Left ventricle myocardium inferior (tissue), 1 donor: ENCODE data around the gene GRID1. TPM values are rescaled to one million over a fixed set of nuclear protein-coding genes. Genes with fewer than 3 reads are reported as not detected.

ENCODE experiments used
- DNase-seq: peaks from one replicate; pipeline ENCODE4 v3.0.0-alpha.2; 2020
- H3K27ac ChIP-seq: fragments of 200-600 bp; replicated peaks from 2 replicates; pipeline ENCODE4 v1.8.0; 2021
- H3K27me3 ChIP-seq: fragments of 200-600 bp; 2 replicates; pipeline ENCODE4 v1.8.0; 2021; ENCODE audit warnings: low read depth
- H3K36me3 ChIP-seq: fragments of 200-600 bp; 2 replicates; pipeline ENCODE4 v1.8.0; 2021
- H3K4me1 ChIP-seq: fragments of 200-600 bp; 2 replicates; pipeline ENCODE4 v1.8.0; 2021
- H3K4me3 ChIP-seq: fragments of 200-600 bp; 2 replicates; pipeline ENCODE4 v1.8.0; 2021; ENCODE audit warnings: mild to moderate bottlenecking, moderate library complexity
- H3K9me3 ChIP-seq: fragments of 200-600 bp; replicated peaks from 2 replicates; pipeline ENCODE4 v1.8.0; 2021
- intact Hi-C: fragments of 100-400 bp; cut with micrococcal nuclease; formaldehyde crosslinking; loops from one replicate; pipeline ENCODE4 v1.11.0; 2022
- total RNA-seq: library from RNA; stranded (reverse); fragmentation: NEBNext Ultra II Directional; extraction: Animal tissue kit (Norgen Biotek cat#: 25700); gene quantifications from one replicate; pipeline ENCODE4 v1.2.1, GENCODE V29; 2021
- TF ChIP-seq, protein P1 (sequence below): fragments of 200-600 bp; IDR thresholded peaks from 2 replicates; pipeline ENCODE4 v1.8.0; 2021; ENCODE audit warnings: antibody characterized with exemption, mild to moderate bottlenecking, borderline replicate concordance
- donor health status: DM: no; HTN: yes; CAD: no; lungs with severe emphysema.

The GRID1 gene
- total RNA-seq, 1 donor from 2014 or later, result 1.6 TPM

DNA sequence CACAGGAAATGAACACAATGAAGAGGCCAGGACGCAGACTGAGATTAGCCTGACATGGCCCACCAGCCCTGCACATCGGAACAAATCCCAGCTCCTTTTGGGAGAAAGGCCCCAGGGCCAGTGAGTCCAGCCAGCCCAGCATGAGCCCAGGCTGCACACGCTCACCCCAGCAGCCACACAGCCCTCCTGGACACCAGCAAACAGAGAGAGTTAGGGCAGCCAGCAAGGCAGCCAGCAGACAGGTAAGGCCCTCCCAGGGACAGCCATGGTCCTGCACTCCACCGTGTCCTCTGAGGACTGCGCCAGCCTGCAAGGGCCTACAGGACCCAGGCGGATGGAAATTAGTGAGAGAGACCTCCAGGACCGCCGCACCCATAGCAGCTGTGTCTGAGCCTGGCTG, 8.1 kb upstream of the GRID1 start:
- Histone ChIP-seq H3K4me3 (no peak overlapping the region), H3K36me3 (no peaks in the 10 kb centered on the region), H3K27me3 (peaks cover 84% of the 10 kb centered on the region), H3K9me3 (no peaks in the 10 kb centered on the region), H3K4me1 (peaks cover 5% of the 10 kb centered on the region), H3K27ac (no peak overlapping the region)
- DNase-seq, result no peak
- intact Hi-C loops, result loop anchor here (10.0 kb wide), 1 partner anchor 590 kb away; no protein-coding TSS in a partner anchor
- TF ChIP-seq, protein P1, sequence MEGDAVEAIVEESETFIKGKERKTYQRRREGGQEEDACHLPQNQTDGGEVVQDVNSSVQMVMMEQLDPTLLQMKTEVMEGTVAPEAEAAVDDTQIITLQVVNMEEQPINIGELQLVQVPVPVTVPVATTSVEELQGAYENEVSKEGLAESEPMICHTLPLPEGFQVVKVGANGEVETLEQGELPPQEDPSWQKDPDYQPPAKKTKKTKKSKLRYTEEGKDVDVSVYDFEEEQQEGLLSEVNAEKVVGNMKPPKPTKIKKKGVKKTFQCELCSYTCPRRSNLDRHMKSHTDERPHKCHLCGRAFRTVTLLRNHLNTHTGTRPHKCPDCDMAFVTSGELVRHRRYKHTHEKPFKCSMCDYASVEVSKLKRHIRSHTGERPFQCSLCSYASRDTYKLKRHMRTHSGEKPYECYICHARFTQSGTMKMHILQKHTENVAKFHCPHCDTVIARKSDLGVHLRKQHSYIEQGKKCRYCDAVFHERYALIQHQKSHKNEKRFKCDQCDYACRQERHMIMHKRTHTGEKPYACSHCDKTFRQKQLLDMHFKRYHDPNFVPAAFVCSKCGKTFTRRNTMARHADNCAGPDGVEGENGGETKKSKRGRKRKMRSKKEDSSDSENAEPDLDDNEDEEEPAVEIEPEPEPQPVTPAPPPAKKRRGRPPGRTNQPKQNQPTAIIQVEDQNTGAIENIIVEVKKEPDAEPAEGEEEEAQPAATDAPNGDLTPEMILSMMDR, result no peak

DNA sequence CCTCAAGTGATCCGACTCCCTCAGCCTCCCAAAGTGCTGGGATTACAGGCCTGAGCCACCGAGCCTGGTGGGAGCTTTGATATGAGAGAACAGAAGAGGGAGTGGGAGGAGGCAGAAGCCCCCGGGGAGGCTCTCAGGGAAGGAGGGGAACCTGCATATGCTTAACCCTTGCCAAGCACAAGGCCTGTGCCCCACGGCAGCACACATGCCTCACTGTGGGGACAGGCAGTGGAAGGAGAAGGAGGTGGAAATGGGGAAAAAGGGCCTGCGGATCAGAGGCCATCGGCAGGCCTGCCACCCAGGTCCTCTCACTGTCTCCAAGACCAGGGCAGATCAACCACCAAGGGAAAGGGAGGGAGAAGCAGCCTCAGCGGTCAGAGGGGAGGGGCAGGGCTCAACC, 7.2 kb upstream of the GRID1 start:
- Histone ChIP-seq H3K27me3 (peaks cover 84% of the 10 kb centered on the region), H3K9me3 (no peaks in the 10 kb centered on the region), H3K36me3 (no peaks in the 10 kb centered on the region), H3K4me1 (peaks cover 5% of the 10 kb centered on the region), H3K4me3 (no peak overlapping the region), H3K27ac (no peak overlapping the region)
- no peak for DNase-seq
- intact Hi-C loops, result loop anchor here (10.0 kb wide), 1 partner anchor 589 kb away; no protein-coding TSS in a partner anchor
- TF ChIP-seq, protein P1, result no peak

DNA sequence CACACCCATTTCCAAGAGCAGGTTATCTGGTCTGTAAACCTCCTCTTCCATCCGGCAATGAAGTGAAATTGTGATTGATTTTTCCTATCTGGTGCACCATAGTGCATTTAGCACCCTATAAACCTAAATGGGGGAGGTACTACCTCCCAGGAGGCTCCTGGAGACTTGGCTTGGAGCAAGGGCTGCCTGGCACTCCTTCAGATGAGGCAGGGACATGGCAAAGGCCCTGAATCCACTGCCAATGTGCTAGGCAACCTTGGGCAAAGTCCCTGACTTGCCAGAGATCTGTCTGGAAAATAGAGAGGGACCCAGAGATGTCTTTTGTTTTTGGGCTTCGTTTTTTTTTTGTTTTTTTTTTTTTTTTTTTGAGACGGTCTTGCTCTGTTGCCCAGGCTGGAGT, 6.7 kb upstream of the GRID1 start:
- Histone ChIP-seq H3K4me3 (no peak overlapping the region), H3K4me1 (peaks cover 5% of the 10 kb centered on the region), H3K27ac (no peak overlapping the region), H3K9me3 (no peaks in the 10 kb centered on the region), H3K36me3 (no peaks in the 10 kb centered on the region), H3K27me3 (peaks cover 84% of the 10 kb centered on the region)
- DNase-seq, result no peak
- intact Hi-C loops, result loop anchor here (10.0 kb wide), 1 partner anchor 588 kb away; no protein-coding TSS in a partner anchor
- TF ChIP-seq, protein P1, result no peak

DNA sequence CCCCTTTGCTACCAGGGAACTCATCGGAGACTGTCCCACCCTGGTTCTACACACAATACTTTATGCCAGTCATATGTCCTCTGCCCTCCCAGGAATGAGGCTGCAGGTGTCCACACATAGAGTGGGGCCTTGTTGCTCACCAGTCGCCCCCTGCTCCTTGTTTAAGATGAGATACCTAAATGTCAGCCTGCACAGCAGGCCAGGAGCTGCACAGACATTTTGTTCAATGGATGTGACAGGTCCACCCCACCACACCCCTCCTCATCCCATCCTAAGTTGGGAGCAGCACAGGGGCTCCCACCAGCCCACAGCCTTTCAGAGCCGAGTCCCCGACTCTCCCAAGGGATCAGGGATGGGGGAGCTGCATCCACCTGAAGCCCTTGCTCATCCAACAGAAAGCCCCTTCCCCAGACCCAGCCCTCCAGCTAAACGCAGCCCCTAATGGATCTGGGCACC, 6.2 kb upstream of the GRID1 start:
- Histone ChIP-seq H3K27ac (no peak overlapping the region), H3K36me3 (no peaks in the 10 kb centered on the region), H3K9me3 (no peaks in the 10 kb centered on the region), H3K4me3 (no peak overlapping the region), H3K27me3 (peaks cover 84% of the 10 kb centered on the region), H3K4me1 (peaks cover 5% of the 10 kb centered on the region)
- TF ChIP-seq, protein P1, result no peak
- no peak for DNase-seq
- intact Hi-C loops, result loop anchor here (10.0 kb wide), 1 partner anchor 588 kb away; no protein-coding TSS in a partner anchor

GRCh38 chr10:86372119-86372783, 5.7 kb upstream of the GRID1 start:
- H3K4me1 ChIP-seq, result peaks cover 10% of the 10 kb centered on the region
- no peaks in the 10 kb centered on the region for H3K36me3 ChIP-seq
- intact Hi-C loops, result loop anchor here (10.0 kb wide), 1 partner anchor 587 kb away; no protein-coding TSS in a partner anchor
- DNase-seq, result no peak
- TF ChIP-seq, protein P1, result no peak
- peaks cover 84% of the 10 kb centered on the region for H3K27me3 ChIP-seq
- no peak overlapping the region for H3K27ac ChIP-seq
- no peaks in the 10 kb centered on the region for H3K9me3 ChIP-seq
- H3K4me3 ChIP-seq, result no peak overlapping the region
